ENCODE measurements around the gene SND1. TPM values are rescaled to one million over a fixed set of nuclear protein-coding genes. Genes with fewer than 3 reads are reported as not detected.

Gene SND1
- total RNA-seq, 1 experiment from 2014 or later, result 106 TPM

DNA sequence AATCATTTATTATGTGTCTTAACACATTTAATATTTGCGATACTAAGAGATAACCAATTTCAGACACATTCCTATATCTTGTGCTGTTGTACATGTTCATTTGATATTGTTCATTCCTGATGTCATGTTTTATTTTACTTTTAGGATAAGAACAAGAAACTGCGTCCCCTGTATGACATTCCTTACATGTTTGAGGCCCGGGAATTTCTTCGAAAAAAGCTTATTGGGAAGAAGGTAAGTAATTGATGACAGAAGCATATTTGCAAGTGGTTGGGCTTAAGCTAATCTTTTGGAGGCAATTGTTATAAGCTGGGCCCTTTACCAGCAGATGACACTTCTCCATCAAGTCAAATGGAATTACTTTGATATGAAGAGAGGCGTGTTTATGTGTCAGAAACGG lies 155.3 kb downstream of the SND1 start:
- in situ Hi-C loops (cut with HindIII; ENCODE audit: low pct_unique_long_range_greater_than_20kb, low sequenced_read_pairs), result no loop called here
- DNase-seq (ENCODE audit: low read depth), result no peak

DNA sequence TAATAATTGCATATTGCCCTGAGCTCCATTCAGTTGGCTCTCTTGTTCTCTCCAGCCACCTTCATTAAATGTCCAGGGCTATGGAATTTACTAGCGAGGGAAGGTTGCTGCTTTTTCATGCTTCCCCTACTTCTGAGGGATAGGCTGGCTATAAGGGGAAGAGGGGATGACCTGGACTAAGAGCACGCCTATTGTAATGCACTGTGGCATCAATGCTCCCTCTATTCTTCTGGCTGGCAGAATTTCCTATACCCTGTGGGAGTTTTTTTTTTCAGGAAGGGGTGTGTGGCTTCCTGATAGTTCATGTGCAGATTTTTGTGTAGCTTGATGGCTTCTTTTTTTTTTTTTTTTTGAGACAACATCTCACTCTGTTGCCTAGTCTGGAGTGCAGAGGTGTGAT lies 155.8 kb downstream of the SND1 start:
- in situ Hi-C loops (cut with HindIII; ENCODE audit: low pct_unique_long_range_greater_than_20kb, low sequenced_read_pairs), result no loop called here
- no peak for DNase-seq (ENCODE audit: low read depth)

DNA sequence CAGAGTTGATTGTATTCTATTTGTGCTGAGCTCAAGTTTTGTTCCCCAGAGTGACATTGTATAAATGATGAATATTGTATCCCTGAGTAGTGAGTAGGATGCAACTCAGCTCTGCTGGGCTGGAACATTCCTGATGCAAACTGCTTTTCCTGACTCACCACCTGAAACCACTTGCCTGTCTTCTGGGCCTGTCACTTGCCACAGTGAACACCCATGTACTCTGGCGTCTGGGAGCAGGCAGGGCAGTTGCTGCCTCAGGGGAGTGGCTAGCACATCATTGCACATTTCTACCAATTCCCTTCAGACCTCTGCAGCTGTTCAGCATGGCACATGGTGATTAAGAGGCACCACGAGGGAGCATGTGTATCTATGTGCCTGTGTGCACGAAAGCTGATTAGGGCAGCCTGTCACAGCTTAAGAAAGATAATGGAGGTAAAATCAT lies 157.3 kb downstream of the SND1 start:
- peak; percentile 75 for DNase-seq (ENCODE audit: low read depth)
- in situ Hi-C loops (cut with HindIII; ENCODE audit: low pct_unique_long_range_greater_than_20kb, low sequenced_read_pairs), result no loop called here

DNA sequence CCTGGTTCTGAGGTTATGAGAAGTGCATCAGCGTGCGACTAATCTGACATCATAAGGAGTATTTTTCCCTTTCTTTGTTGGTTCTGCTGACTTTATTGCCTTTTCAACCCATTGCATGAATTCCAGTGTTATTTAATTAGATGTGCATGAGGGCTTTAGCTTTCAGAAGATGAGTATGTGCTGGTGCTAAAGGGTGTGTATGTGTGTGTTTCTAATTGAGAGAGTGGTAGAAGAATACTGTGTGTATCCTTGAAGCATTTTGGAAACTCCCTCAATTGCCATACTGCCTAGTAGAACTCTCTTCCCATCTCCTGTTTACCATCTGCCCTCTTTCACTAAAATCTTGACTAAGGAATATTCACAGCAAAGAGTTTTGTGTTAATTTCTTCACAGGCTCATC lies 158.1 kb downstream of the SND1 start:
- in situ Hi-C loops (cut with HindIII; ENCODE audit: low pct_unique_long_range_greater_than_20kb, low sequenced_read_pairs), result no loop called here
- DNase-seq (ENCODE audit: low read depth), result no peak

DNA sequence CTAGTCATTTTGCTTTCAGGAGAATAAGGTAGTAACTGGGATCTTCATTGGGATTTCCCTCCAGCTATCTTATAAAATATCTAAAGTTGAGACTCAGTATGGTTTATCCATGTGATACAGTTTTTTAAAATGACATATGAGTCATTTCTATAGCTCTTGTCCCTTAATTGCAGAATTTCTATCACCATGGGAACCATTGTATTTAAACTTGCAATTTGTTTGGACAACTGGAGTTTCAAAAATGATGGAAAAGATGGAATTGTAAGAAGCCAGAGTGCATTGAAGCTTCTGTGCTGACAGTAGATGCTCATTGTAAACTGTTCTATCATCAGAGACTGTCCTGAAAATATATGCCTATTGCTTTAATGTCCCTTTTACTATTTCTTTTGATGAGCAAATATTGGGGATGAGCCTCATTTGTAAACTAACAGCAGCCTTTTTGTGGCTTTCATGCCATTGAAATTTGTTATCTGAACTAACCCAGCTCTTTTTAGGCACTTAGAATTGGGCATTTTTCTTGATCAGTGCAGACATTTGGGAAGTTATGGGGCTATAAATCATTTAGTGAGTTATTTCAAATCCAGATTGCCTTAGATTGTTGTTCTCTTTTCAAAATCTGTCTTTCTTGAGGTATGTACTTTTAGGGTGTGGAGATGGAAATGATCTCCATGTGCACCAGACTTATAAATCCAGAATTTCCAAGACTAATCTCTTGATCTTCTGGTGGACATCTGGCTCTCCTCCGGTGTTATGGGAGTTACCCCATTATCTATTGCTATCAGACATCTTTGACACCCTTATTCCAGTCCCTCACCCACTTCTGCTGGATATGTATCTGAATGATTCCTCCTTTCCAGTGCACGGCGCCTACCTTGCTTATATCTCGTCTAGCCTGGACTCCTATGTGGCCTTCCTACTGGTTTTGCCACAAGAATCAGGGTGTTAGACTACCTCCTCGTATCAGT lies 159.0 kb downstream of the SND1 start:
- no peak for DNase-seq (ENCODE audit: low read depth)
- in situ Hi-C loops (cut with HindIII; ENCODE audit: low pct_unique_long_range_greater_than_20kb, low sequenced_read_pairs), result no loop called here

DNA sequence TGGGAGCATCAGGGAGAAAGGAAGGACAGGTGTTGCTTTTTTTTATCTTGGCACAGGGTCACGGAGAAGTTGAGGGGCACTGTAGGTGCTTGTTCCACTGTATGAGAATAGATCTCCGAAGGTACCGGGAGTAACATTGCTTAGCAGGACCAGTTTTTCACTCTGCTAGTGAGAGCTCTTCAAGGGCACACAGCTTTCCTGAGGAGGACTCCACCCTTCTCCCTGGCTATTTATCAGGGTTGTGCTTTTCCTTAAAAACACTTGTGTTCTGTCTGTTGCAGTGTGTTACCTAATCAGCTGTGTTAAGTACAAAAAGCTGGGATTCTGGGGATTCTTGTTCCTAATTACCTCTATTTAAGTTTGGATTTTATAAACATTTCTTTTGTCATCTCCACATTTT lies 160.5 kb downstream of the SND1 start:
- no peak for DNase-seq (ENCODE audit: low read depth)
- in situ Hi-C loops (cut with HindIII; ENCODE audit: low pct_unique_long_range_greater_than_20kb, low sequenced_read_pairs), result no loop called here

DNA sequence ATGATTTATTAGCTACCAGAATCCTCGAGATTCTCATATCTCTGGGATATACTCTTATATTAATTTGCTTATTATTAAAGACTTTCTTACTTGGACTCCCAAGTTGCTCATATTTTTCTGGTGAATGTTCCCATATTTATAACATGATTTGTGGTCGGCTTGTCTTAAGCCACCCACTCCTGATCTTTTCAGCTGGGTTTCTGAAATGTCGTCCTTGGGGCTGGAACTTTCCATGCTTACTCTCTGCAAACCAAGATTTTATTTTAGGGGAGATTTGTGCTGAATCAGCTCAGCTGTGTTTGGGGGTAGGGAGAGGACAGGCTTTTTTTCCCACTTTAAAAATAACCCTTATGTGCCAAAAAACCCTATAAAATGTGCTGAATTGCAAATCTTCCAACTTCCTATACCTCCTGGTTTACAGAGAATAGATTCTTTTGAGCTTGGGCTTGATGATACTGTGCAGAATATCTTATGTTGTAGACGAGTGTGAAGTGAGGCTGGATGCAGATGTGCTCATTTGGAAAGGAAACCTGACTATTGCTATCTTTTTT lies 162.1 kb downstream of the SND1 start:
- in situ Hi-C loops (cut with HindIII; ENCODE audit: low pct_unique_long_range_greater_than_20kb, low sequenced_read_pairs), result no loop called here
- DNase-seq (ENCODE audit: low read depth), result no peak

DNA sequence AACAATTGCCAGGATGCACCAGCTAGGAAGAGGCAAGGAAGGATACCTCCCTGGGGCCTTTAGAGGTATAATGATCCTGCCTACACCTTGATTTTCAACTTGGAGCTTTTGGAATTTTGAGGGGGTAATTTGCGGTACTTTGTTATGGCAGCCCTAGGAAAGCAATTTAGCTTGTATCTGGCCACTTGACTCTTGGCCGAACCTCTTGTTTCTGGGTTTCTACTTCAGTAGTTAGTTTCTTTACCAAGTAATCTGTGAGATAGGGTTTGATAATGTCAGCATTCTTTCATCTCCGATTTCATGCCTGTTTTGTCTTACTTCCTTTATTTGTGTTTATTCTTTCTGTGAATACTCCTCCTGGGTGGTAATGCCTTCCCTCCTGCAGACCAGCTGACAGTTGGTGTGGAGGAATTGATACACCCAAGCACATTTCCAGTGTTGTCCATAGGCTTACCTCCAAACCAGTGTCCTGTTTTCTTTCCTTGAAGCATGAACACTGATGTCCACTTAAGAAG lies 163.7 kb downstream of the SND1 start:
- DNase-seq (ENCODE audit: low read depth), result peak; percentile 46
- in situ Hi-C loops (cut with HindIII; ENCODE audit: low pct_unique_long_range_greater_than_20kb, low sequenced_read_pairs), result no loop called here

DNA sequence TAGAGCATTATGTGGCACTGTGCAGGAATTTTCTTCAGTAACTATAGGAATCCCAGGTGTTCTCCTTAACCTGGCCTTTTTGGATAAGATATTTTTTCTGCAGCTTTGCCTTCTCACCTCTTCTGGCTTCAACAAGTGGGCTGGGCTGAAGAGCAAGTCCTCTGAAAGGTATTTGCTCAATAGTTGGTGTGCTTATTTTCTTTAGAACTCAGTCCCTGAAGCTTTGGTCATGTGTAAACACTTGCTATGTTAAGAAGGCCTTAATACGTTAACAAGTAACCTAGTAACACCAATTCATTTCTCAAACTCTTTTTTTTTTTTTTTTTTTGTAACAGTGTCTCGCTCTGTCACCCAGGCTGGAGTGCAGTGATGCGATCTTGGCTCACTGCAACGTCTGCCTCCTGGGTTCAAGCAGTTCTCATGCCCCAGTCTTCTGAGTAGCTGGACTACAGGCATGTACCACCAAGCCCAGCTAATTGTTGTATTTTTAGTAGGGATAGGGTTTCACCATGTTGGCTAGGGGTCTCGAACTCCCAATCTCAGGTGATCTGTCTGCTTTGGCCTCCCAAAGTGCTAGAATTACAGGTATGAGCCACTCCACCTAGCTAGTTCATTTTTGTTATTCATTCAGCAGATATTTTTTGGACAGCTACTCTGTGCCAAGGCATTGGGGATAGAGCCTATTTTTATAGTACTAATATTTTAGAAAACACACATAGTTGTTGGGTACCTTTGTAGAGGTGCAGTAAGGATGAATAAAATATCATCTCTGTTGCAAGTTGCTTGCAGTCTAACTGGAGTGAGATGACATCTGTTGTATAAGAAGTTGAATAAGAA lies 164.6 kb downstream of the SND1 start:
- in situ Hi-C loops (cut with HindIII; ENCODE audit: low pct_unique_long_range_greater_than_20kb, low sequenced_read_pairs), result no loop called here
- DNase-seq (ENCODE audit: low read depth), result peak; percentile 89

DNA sequence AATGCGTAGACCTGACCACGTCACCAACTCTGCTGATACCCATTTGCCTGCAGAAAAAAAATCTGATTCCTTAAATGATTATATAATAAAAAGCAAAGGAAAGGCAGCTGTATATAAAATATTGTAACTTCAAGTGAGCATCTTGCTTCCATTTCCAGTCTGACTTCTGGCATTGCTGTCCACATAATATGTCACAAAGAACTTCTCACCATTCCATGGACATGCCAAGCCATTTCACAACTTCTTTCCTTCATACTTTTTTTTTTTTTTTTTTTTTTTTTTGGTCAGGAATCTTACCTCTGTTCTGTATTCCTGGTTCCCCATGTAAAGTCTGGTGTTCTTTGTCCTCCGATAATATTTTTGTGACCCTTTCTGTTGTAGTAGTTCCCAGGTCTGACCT lies 165.5 kb downstream of the SND1 start:
- in situ Hi-C loops (cut with HindIII; ENCODE audit: low pct_unique_long_range_greater_than_20kb, low sequenced_read_pairs), result no loop called here
- DNase-seq (ENCODE audit: low read depth), result no peak

DNA sequence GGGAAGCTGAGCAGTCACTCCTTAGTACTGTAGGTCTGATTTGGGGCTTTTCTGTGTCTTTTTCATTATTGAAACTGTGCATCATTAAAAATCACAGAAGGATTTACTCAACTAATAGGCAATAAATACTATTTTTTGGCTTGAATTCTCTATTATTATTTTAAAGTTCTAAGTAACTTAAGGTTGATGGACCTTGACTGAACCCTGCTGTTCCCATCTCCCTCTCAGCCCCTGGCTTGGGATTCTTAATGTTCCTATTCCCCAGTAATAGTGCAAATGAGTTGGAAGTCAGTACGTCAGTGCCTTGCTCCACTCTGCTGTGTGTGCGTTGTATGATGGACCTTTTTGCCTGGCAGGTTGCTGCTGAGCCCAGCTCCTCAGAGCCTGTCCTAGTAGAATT lies 166.3 kb downstream of the SND1 start:
- no peak for DNase-seq (ENCODE audit: low read depth)
- in situ Hi-C loops (cut with HindIII; ENCODE audit: low pct_unique_long_range_greater_than_20kb, low sequenced_read_pairs), result no loop called here

DNA sequence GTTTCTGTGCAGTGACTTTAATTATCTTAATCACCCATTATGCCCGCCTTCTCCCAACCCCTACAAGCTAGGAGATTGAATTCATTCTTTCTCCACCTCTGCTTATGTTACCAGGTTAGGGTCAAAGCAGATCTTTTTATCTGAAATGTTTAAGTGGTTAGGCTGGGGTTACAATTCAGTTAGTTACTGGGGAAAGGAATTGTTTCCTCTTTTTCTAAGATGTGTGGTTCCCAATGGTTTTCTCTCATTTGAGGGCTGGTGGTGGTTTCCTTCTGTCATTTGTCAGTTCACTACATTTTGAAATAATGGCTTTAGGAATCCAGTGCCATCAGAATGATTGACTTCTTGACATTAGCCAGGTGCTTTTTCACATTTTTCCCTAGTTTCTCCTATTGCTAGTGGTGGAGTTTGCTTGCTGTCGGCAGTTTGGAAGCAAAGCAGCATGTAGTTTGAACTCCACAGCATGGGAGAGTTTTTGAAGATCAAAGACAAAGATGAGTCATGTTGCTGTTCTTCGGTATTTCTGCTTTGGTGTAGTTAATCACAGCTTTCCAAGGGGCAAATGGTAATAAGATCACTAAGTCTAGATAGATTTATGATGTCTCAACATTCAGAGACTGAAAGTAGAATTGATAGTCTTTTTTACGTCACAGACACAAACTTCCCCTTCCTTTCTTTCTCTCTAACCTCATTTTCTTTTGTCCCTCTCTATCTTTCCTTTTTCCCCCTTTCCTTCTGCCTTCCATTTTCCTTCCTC lies 168.2 kb downstream of the SND1 start:
- in situ Hi-C loops (cut with HindIII; ENCODE audit: low pct_unique_long_range_greater_than_20kb, low sequenced_read_pairs), result no loop called here
- DNase-seq (ENCODE audit: low read depth), result peak; percentile 30

DNA sequence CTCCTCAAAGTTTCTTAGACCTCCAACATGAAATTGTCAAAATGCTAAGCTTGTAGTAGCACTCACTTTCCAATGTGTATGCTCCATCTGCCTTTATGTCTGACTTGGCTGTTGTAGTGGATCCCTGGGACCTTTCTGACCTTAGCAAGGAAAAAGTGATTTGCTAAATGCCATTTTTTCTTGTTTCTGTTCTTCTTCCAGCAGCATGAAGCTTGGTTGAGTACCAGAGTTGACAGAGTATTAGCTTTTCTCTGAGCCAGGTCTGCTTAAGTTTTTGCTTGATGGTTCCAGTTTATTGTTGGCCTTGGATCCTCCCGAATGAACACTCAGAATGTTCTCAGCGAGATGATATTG lies 168.7 kb downstream of the SND1 start:
- in situ Hi-C loops (cut with HindIII; ENCODE audit: low pct_unique_long_range_greater_than_20kb, low sequenced_read_pairs), result no loop called here

DNA sequence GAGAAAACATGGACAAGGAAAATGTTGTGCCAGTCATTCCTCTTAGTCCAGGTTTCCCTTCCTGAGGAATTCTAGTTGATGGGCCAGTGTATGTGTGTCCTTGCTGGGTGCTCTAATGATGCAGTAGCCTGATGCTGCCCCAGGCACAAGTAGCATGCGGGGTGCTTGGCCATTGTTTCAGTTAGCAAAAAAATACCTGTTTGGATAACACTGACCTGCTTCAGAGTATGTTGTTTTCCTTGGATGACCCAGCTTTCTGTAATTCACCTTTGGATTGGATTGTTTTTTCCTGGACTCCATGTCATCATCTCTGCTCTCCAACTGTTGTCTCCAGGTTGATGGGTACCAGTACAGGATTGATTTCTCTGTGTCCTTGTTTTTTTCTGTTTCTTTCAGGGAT lies 169.2 kb downstream of the SND1 start:
- DNase-seq (ENCODE audit: low read depth), result peak; percentile 33
- in situ Hi-C loops (cut with HindIII; ENCODE audit: low pct_unique_long_range_greater_than_20kb, low sequenced_read_pairs), result no loop called here

More for the DNA sequence above, 168.7 kb downstream of the SND1 start:
- peak; percentile 5 for DNase-seq (ENCODE audit: low read depth)

DNA sequence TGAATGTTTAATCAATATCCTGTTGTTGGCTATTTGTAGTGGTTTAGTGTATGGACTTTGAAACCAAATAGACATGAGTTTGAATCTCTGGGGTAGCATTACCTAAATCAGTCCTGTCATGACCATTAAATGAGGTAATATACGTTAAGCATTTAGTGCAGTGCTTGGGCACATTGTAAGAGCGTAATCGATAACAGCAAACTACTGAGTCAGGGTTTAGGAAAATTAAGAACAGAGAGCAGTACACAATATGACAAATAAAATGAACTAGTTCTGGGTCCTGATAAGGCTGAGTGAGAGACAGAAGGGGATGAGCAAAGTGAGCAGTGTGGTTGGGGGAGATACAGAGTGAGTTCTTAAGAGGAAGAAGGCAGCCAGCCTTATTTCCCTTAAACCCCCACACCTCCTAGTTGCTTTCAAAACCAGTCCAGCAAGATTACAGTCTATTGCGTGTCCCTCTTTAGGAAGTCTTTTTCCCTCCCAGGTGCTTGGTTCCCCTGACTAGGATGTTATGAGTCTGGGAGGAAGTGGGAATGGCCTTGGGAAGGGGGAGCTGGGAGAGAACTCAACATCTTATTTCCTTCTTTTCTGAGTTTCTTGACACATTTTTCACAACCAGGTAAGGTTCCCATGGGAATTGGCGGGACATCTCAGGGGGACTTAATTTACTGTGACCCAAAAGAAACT lies 171.0 kb downstream of the SND1 start:
- no peak for DNase-seq (ENCODE audit: low read depth)
- in situ Hi-C loops (cut with HindIII; ENCODE audit: low pct_unique_long_range_greater_than_20kb, low sequenced_read_pairs), result no loop called here

DNA sequence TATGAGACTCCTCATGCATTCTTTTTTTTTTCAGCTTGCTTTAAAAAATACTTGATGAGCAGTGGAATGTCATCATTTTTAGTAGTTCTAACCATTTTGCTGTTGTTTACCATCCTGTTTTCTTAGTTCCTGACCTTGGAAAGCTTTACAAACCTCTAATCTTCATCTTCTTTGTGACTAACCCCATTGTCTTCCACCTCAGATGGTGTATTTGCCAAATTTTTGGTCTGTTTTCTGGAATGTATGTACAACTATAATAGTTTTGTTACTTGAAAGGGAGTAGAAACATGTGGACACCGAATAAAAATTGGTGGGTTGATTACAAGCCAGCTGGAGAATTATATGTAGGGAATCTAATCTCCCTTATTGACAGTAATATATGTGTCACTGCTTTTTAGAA lies 172.7 kb downstream of the SND1 start:
- no peak for DNase-seq (ENCODE audit: low read depth)
- in situ Hi-C loops (cut with HindIII; ENCODE audit: low pct_unique_long_range_greater_than_20kb, low sequenced_read_pairs), result no loop called here

DNA sequence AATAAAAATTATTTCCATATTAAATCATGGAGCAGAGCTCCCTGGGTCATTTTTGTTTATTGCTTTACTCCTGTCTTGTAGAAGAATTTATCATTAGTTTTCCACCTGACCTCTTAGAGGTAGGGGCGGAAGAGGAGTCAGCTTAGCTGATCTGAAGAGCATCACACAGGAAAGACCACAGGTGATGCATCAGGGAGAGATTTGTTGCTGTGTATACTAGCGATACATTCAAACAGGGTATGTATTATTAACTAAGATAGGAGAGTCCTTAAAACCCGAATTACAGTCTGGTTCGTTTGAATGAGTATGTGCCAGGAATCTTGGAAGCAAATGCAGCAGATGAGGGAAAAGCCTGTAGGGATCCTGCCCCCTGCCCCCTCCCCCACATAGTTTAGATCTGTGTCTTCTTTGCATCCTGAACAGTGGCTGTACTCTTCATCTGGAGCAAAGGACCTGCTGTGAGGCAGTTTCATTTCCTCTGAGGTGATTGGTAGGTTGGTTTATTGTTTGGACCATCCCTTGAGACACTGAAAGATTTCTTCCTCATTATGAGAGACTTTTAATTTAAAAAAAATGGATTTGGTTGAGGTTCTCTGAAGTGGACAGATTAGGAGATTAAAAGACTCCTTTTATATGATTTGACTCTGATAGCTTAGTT lies 177.0 kb downstream of the SND1 start:
- DNase-seq (ENCODE audit: low read depth), result no peak
- in situ Hi-C loops (cut with HindIII; ENCODE audit: low pct_unique_long_range_greater_than_20kb, low sequenced_read_pairs), result no loop called here

Measured in Caki2 (cell line).